Esophagus mucosa (tissue), 1 donor: ENCODE data around the gene WNK4. TPM values are rescaled to one million over a fixed set of nuclear protein-coding genes. Genes with fewer than 3 reads are reported as not detected.

Source experiments
- ATAC-seq: fragments of 200-7000 bp; cut with Tn5 transposase; one replicate; pipeline ENCODE4 v1.9.1; 2020
- total RNA-seq: library from RNA; stranded (reverse); gene quantifications from one replicate; pipeline ENCODE4 v1.2.4, GENCODE V29; 2023
- donor health status: DM: yes; HTN: yes; CAD: no.

Gene WNK4
- total RNA-seq, 1 donor from 2014 or later = 0.40 TPM

DNA sequence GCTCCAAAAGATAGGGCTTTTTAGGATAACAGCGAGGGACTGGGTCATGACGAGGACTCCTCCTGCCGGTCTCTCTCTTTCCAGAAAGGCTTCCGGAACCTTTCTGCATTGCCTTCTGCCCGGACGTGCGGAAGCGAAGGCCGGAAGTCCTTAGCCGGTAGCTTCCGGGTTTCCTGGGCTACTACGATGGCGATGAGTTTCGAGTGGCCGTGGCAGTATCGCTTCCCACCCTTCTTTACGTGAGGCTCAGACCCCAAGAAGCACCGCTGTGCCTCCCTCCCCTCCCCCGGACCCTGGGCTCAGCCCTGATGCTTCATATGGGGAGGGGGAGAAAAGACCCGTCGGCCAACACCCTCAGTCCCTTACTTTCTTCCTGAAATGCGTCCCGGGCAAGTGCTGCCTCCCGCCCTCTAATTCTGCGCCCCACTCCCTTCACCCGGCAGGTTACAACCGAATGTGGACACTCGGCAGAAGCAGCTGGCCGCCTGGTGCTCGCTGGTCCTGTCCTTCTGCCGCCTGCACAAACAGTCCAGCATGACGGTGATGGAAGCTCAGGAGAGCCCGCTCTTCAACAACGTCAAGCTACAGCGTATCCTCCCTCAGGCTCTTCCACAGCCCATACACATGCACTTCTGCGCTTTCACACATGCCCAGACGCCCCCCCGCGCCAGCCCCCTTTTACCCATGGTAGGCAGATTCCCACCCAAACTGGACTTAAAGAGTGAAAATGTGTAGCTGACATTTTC lies 6.9 kb upstream of the WNK4 start, which contains the start of gene VPS25:
TSS of gene VPS25 (plus strand) at position 160 of the 746 bp plus-strand sequence. CDS start at position 187, 27 bp downstream.
- ATAC-seq = peak; percentile 83

DNA sequence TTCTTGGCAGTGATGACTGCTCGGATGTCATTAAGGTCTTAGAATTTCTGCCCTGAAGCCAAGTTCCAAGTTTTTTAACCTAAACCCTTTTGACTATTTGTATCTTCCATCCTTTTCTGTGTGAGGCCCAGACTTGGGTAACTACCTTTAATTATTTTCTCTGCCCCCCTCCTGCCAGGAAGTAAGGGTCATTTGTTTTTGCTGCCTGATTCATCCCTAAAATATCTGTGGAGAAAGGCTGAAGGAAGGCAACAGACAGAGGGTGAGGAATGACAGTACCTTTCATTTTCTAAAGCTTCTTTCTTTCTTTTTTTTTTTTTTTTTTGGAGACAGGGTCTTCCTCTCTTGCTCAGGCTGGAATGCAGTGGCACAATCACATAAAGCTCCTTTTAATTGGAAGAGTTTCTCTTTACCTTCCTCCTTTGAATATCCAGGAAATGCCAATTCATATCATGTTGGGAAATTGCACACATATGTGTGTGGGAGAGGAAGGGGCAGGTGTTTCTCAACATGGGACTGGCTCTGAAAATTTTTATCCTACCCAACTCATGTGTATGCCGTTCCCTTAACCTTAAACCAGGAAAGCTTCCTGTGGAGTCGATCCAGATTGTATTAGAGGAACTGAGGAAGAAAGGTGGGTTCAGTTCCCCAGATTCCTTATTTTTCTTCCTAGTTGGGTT lies 6.2 kb upstream of the WNK4 start:
- no peak for ATAC-seq

DNA sequence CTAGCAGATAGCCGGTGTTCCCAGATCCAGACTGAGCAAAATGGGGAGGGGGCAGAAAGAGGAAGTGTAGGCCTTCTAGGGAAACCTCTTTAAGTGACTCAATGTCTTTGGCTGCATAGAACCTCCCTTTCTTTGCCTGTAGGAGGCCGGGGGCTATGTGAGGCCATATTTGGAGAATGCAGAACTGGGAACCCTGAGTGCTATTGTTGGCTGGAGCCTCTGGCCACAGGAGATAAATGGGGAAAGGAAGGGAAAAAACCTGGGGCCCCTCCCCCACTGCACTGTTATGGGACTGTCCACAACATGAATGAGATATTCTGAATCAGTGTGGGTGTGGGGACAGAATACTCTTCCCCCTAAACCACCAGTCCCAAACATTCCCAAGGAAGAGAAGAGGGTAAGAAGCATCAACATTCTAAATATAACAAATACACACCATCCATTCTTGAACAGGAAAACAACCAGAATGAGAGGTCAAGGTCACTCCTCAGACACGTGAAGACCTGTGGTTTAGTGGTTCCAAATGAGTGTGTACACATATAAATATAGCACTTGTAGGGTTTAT lies 4.8 kb upstream of the WNK4 start:
- ATAC-seq = no peak

DNA sequence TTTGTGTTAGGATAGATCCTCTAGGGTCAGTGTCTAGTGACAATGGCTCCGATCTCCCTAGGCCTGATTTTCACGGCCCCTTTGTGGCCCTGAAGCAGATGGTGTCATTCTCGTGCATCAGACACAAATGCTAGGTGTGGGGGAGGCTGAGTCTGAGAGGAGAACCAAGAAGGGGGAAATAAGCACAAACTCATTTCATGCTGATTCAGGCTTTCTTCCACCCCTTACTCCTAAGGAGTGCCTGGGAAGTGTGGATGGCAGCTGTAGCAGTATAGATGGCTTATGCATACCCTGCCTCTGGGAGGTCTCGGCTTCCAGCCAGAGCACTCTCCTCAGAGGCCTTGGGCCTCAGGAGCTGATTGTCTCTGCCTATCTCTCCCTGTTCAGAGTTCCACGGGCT lies 1.8 kb upstream of the WNK4 start:
- ATAC-seq = no peak

DNA sequence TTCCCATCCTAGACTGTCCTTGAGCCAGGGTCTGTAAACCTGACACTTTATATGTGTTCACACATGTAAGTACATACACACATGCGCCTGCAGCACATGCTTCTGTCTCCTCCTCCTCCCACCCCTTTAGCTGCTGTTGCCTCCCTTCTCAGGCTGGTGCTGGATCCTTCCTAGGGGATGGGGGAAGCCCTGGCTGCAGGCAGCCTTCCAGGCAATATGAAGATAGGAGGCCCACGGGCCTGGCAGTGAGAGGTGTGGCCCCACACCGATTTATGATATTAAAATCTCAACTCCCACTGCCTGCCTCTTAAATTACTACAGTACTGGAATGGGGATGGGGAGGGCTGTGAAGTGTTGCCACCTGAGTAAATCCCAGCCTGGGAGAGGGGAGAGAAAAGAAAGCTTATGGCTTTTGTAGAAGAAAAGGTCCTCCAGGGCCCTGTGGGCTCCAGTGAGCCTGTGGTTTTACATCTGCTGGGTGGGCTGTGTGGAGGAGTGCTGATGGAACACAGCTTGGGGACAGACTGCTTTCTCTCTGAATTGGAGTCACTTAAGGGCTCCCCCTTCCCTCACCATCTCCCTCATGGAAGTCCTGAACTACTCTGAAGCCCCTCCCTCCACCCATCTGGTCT lies 990 bp upstream of the WNK4 start:
- no peak for ATAC-seq

DNA sequence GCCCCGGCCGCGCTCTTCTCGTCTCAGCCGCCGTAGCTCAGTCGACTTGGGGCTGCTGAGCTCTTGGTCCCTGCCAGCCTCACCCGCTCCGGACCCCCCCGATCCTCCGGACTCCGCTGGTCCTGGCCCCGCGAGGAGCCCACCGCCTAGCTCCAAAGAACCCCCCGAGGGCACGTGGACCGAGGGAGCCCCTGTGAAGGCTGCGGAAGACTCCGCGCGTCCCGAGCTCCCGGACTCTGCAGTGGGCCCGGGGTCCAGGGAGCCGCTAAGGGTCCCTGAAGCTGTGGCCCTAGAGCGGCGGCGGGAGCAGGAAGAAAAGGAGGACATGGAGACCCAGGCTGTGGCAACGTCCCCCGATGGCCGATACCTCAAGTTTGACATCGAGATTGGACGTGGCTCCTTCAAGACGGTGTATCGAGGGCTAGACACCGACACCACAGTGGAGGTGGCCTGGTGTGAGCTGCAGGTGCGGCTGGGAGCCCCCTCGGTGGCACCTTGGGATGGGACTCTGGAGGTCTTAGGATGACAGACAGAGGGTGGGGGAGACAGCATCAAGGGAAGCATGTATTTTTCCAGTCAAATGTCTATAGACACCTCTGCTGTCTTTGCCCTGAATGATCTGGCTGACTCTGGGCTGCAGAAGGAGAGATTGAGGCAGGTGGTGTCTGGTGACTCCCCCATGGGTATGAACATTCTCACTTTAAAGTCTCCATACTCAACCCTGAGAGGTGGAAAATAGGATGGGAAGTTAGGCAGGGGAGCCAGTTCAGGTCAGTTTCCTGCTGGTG lies 635 bp downstream of the WNK4 start:
- no peak for ATAC-seq

DNA sequence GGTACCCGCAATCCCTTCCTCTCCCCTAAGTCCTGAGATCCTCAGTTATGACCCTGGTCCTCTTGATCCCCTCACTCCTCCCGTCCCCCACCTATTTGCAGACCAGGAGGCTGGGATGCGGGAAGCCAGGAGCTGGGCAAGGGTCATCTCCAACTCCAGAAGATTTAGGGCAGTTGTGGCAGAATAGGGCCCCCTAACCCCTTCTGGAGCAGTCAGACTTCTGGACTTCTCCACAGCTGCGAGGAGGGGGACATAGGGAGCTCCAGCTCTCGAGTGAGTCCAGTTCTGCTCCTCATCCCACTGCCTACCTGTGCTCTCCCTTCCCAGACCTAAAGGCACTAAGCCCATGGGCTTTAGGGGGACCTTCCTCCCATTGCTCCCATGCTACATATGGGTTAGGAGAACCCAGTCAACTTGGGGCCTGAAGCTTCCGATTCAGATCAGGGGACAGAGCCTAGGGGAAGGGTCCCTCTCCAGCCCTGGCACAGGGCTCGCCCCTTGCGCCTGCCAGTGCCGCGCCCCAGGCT lies 1.3 kb downstream of the WNK4 start:
- peak; percentile 6 for ATAC-seq

DNA sequence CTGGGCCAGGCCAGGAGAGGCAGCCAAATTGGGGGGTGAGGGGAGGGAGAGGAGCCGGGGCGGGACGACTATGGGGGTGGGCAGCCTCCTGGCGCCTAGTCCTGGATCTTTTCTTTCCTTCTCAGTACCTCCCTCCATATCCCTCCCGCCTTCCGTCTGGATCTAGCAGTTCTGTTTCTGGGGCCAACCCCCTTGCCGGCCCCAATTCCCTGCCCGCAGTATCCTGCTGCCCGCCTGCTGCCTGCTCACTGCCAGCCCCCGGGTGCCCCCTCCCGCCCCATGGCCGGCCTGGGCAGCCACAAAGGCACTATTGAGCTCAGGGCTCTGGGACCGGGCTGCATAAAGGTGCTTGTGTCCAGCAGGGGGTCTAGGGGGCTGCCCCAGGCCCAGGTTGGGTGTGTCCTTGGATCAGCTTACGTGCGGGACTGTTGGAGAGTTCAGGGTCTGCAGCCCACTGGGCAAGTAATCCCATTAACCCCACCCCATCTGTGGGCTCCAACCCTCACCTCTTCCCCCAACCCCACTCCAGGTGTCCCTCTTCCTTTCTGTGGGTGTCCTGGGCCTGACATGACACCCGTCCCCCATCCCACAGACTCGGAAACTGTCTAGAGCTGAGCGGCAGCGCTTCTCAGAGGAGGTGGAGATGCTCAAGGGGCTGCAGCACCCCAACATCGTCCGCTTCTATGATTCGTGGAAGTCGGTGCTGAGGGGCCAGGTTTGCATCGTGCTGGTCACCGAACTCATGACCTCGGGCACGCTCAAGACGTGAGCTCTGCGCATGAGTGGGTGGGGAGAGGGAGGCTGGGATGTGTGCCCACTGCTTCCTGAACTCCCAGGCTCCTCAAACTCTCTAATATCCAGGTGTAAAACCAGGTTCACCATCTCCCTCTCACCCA lies 2.0 kb downstream of the WNK4 start:
- ATAC-seq = no peak

DNA sequence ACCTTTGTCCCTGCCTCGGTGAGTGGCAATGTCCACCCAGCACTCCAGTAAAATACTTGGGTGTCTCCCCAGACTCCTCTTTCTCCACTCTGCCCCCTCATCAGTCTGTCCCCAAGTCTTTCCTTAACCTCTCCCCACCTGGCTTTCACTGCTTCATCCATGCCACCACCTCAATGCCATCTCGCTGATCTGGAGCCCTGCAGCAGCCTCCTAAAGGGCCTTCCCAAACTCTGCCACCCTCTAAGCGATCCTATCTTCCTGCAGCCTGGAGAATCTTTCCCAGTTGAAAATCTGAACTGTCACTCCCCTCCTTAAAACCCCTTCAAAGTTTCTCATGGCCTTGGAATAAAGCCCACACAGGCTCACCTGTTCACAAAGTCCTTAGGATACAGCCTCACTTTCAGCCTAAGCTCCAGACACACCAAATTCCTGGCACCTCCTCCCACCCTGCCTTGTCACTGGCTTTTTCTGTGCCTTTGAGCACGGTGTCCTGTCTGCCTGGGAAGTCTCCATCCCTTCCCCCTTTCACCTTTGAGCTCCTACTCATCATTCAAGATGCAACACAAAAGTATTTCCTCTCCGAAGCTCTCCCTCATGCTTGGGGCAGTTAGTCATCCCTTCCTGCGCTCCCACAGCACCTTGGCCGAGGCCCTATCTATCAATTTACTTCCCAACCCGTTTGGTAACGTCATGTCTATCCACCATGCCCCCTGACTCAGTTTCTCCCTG lies 2.8 kb downstream of the WNK4 start:
- no peak for ATAC-seq

DNA sequence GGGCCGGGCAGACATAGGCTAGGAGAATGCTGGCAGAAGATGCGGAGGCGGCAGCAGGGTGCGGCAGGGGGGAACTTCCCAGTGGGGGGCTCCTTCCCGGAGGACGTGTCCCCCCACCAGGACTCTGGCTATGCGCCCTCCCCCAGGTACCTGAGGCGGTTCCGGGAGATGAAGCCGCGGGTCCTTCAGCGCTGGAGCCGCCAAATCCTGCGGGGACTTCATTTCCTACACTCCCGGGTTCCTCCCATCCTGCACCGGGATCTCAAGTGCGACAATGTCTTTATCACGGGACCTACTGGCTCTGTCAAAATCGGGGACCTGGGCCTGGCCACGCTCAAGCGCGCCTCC lies 3.4 kb downstream of the WNK4 start:
- ATAC-seq = no peak

DNA sequence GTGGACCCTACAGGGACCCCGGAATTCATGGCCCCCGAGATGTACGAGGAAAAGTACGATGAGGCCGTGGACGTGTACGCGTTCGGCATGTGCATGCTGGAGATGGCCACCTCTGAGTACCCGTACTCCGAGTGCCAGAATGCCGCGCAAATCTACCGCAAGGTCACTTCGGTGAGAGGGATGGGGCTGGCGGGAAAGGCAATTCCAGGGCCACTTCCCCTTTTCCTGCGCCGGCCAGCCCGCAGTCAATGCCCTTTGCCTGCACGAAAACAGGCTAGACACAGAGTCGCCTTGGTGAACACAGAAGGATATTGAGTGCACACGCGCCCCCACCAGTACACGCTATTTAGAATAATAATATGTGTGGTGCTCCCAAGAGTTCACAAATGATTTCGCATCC lies 4.0 kb downstream of the WNK4 start:
- ATAC-seq = no peak

DNA sequence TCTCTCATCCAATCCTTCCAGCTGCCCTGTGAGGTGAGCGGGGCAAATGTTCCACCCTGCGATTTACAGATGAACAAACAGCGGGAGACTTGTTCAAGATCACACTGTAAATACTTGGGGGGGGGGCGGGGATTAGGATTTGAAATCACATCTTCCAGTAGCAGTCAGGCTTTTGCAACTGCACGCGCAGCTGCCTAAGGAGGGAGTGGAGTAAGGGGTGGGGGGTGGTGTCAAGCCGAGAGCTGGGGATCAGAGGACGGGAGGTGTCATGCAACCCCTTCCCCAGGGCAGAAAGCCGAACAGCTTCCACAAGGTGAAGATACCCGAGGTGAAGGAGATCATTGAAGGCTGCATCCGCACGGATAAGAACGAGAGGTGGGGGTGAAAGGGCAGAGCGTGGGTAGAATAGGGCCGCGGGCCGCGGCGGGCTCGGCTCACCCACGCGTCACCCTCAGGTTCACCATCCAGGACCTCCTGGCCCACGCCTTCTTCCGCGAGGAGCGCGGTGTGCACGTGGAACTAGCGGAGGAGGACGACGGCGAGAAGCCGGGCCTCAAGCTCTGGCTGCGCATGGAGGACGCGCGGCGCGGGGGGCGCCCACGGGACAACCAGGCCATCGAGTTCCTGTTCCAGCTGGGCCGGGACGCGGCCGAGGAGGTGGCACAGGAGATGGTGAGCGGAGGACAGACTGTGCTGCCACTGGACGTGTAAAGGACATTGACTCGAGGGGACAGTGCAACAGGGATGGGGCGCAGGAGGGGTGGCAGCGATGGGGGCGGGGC lies 4.6 kb downstream of the WNK4 start:
- ATAC-seq = no peak

DNA sequence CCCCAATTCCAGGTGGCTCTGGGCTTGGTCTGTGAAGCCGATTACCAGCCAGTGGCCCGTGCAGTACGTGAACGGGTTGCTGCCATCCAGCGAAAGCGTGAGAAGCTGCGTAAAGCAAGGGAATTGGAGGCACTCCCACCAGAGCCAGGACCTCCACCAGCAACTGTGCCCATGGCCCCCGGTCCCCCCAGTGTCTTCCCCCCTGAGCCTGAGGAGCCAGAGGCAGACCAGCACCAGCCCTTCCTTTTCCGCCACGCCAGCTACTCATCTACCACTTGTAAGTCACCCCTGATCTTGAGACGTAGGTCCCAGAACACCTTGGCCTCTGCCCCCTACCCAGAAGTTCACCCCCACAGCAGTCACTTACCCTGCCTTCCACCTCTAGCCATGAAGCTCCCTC lies 6.9 kb downstream of the WNK4 start:
- no peak for ATAC-seq

DNA sequence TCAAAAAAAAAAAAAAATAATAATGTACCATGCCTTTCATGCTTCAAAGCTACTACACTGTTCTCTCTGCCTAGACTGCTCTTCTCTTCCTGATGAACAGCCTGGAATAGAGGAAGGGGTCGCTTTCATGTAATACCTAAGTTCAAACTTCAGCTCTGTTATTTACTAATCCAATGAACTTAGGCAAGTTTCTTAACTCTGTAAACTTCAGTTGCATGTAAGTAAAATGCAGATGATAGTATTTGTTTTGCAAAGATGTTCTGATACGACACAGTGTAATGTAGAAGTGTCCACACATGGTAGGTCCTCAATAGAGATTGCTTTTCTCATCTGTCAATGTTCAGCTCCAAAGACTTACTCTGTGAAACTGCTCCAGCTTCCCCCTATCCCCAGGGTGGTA lies 11.5 kb downstream of the WNK4 start:
- ATAC-seq = no peak

DNA sequence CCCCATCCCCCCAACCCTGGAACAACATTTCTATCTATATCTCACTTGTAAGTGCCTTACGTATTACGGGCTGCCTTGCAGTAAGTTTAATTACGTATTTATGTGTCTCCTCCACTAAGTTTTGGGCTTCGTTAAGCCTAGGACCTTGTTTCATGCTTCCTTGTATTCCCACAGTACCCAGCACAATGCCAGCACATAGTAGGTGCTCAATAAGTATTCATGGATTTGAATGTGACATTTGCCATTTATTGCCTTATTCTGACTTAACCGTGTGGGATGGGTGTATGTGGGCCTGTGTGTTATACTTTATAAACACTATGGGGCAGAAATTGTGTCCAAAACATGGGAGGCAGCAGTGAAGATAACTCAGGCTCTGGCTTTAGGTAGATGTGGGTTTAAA lies 12.1 kb downstream of the WNK4 start:
- no peak for ATAC-seq

DNA sequence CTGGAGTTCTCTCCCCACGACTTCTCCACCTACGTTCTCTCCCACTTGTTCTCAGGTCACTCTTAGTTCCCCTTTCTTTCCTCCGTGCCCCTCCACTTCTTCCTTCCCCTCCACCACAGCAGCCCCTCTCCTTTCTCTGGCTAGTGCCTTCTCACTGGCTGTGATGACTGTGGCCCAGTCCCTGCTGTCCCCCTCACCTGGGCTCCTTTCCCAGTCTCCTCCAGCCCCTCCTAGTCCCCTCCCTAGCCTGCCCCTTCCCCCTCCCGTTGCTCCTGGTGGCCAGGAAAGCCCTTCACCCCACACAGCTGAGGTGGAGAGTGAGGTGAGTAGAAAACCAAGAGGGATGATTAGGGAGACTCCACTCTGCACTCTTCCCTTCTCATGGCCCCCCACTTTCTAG lies 14.7 kb downstream of the WNK4 start:
- no peak for ATAC-seq

DNA sequence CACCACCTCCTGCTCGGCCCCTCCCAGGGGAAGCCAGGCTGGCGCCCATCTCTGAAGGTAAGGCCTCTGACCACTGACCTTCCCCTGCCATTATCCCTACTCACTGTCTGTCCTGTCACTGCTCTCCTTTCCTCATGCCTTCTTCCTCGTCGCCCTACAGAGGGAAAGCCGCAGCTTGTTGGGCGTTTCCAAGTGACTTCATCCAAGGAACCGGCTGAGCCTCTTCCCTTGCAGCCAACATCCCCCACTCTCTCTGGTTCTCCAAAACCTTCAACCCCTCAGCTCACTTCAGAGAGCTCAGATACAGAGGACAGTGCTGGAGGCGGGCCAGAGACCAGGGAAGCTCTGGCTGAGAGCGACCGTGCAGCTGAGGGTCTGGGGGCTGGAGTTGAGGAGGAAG lies 15.1 kb downstream of the WNK4 start:
- ATAC-seq = peak; percentile 32

DNA sequence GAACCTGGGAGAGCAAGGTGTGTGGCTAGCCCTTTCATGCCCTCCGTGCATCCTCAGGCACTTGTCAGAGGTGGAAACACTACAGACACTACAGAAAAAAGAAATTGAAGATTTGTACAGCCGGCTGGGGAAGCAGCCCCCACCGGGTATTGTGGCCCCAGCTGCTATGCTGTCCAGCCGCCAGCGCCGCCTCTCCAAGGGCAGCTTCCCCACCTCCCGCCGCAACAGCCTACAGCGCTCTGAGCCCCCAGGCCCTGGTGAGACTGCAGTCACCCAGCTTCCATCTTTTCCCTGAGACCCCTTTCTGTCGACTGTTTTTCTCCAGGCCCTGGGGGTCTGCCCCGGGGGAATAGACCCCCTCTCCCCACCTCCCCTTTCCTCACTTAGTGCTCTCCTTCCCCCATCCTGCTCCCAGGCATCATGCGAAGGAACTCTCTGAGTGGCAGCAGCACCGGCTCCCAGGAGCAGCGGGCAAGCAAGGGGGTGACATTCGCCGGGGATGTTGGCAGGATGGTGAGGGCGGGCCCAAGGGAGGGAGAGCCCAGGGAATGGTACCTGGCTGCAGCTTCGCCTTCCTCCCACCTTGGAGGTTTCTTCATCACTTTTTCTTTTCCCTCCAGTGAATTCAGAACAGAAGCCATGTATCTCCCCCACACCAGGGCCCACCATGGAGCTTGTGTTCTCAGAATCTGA lies 15.8 kb downstream of the WNK4 start:
- ATAC-seq = no peak
